ENCODE data around the gene MFRP.

Gene MFRP

DNA sequence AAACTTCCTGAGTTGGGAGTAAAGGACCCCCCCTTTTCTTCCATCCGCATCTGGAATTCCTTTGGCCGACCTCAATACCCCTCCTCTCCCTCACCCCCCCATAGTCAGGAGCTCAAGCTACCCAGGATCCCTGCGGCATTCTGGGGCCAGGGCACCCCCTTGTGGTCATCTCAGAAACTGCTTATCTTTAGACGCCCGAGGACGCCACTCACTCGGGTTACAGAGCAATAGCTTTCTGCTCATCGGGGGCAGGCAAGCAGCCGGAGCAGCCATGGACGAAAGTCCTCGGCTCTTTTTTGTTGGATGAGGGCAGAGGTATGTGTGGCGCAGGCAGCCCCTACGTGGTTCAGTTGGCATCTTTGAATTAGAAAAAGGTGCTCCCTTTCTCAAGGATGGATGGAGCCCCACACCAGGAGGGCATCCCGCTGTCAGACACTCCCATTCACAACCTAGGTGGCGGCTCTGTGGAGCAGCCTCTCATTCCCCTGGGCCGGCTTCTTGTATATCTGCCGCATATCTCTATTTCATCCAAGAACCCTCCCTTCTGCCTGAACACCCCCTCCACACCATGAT lies 8.1 kb downstream of the MFRP start:
- no peak for DNase-seq (ENCODE audit: low read depth)

DNA sequence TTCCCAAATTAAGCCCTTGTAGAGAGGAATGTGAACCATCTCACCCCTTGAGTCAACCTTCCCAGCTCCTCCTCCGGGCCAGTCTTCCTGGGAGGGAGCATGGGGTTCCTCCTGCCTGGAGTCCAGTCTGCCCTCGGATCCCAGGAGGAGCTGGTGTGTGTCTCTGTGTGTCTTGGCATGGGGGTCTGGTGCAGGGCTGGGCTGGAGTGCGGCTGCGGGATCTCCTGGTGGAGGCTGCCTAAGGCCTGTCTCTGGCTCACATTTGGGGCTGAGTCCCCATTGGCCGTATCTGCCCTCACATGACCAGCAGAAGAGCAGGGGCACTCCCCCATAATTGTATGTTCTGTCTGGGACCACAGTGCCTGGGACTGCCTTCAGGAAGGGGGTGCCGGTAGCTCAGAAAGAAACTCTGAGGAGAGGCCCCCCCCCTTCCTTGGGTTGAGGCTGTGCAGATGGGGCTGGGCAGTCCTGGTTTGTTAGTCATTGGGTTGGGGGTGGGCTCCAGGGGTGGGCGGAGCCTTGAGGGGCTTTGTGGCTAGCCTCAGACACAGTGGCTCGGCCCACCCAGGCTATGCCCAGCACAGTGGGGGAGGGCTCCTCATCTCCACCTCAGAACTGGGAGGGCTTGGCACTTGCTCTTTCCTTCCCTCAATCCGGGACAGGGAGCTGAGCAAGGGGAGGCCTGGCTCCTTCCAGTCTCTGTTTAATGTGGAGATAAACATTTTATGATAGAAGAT lies 8.8 kb downstream of the MFRP start:
- DNase-seq (ENCODE audit: low read depth) = no peak

- no peak for DNase-seq (ENCODE audit: low read depth)
Measured at GRCh38 chr11:119336744-119337469, 9.6 kb downstream of the MFRP start.

- no peak for DNase-seq (ENCODE audit: low read depth)
Measured at GRCh38 chr11:119335655-119336543, 10.6 kb downstream of the MFRP start.

GRCh38 chr11:119335091-119335654 lies 11.3 kb downstream of the MFRP start:
- DNase-seq (ENCODE audit: low read depth) = no peak

- peak; percentile 88 for DNase-seq (ENCODE audit: low read depth)
Measured at GRCh38 chr11:119334174-119334930, 12.2 kb downstream of the MFRP start, which contains the start of gene RNF26. RNF26 (plus strand) TSS chr11:119334527; CDS start chr11:119335123, 596 bp downstream.

DNA sequence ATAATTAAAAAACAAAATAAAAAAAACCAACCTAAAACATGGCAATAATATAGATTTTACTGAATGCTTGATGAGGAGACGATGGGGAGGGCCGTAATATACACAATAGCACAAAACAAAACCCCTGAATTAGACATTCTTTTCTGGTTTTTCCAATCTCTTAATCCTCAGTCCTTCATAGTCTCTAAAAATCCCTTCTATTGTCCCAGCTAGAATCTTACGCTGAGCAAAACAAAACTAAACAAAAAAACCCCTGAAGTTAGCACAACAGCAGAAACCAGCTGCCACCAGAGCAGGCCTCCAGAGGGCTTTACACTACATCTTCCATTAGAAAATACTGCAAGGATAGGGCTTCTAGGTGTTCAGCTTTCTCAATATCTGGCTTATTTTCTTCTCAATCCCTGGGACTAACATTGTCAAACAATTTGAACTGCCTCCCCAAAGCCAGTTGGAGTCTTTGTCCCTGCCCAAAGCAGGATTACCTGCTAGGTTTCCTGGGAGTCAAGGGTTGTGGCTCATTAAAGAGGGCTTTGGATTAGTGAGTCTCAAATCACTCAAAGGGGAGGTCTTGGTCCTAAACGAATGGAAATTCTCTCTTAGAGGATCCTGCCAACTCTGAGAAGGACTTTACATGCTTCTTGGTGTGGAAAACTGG lies 14.3 kb downstream of the MFRP start:
- DNase-seq (ENCODE audit: low read depth) = no peak

DNA sequence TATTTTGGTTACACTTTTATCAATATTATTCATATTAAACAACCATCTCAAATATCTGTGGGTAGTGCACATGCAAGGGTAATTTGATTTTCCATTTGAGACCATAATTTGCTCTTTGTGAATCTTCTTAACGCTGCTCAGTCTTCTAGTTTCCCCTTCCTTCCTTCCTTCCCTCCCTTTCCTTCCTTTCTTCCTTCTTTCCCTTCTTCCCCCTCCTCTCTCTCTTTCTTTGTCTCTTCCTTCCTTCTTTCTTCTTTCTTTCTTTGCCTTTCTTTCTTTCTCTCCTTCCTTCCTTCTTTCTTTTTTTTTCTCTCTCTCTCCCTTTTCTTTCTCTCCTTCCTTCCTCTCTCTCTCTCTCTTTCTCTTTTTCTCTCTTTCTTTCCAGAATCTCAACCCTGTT lies 16.3 kb downstream of the MFRP start:
- no peak for DNase-seq (ENCODE audit: low read depth)

DNA sequence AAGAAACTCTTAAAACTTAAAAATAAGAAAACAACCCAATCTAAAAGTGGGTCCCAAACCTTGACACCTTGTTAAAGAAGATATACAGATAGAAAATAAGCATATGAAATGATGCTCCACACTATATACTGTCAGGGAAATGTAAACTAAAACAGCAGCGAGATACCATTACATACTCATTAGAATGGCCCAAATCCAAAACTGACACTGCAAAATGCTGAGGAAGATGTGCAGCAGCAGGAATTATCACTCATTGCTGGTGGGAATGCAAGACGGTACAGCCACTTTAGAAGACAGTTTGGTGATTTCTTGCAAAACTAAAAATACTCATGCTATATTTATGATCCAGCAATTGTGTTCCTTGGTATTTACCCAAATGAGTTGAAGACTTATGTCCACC lies 17.2 kb downstream of the MFRP start:
- DNase-seq (ENCODE audit: low read depth) = no peak

GRCh38 chr11:119324189-119324588 lies 22.3 kb downstream of the MFRP start:
- DNase-seq (ENCODE audit: low read depth) = no peak

DNA sequence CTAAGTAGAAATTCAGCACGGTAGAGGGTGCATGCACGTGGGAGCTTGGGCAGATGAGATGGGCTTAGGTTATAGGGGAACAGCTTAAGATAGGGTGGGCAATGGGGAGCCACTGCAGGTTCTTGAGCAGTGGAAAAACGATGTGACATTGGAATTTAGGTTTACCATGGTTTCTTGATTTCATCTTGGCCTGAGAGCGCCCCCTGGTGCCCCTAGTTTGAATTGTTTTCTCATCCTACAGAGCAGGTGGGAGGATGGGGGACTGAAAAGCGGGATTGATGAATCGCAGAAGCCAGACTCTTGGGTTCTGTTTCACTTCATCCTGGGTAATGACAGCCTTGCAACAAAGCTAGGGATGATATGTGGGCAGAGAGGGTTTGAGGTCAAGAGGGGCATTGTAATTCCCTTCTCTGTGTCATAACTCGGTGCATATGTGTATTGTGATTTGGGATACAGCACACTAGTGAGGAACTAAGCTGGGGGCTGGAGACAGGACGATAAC lies 22.9 kb downstream of the MFRP start:
- DNase-seq (ENCODE audit: low read depth) = no peak

- no peak for DNase-seq (ENCODE audit: low read depth)
Measured at GRCh38 chr11:119322921-119323531, 23.5 kb downstream of the MFRP start.

DNA sequence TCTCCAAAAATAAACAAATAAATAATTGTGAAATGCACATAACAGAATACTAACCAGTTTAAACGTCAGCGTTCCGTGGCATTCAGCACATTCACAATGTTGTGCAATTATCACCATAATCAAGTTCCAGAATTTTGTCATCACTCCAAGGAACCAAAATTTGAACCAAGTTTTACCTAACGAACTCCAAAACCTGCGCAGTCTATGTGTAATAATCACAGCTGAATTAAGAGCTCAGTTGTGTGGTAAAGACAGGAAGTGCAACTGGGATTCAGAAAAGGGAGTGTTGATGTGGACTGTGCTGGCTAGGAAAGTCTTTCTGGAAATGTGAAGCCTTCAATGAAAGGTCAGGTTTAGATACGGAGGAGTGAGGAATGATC lies 24.2 kb downstream of the MFRP start:
- no peak for DNase-seq (ENCODE audit: low read depth)

DNA sequence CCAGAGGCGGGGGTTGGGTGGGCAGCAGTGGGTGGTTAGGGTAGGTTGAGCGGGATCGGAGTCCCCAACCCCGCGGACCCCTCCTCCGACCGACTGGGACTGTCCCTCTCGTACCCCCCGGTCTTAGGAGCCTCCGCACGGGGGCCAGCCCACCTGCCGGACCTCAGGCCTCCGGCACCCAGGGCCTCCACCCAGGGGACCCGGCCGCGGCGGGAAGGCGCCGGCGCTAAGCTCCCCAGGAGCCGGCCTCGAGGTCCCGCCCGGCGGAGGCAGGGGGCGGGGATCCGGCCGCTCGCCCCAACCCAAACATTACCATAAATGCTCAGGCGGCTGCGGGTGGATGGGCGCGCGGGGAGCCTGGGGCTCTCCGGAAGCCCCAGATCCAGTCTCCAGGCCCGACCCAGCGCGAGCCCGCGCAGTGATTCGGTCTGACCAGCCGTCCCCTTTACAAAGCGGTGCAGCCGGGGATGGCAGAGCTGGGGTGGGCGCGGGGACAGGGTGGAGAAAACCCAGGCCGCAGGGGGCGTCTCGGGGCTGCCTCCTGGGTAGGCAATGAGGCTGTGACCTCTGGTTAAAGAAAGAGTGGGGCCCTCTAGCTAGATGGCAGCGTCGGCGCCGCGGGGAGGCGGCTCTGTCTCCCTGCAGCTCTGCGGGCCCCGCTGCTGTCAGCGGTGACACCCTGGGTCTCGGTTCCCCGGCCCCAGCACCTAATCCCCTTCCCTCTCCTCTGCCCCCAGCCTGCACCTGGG lies 25.6 kb downstream of the MFRP start:
- no peak for DNase-seq (ENCODE audit: low read depth)

- DNase-seq (ENCODE audit: low read depth) = no peak
Measured at GRCh38 chr11:119320240-119320775, 26.2 kb downstream of the MFRP start.

DNA sequence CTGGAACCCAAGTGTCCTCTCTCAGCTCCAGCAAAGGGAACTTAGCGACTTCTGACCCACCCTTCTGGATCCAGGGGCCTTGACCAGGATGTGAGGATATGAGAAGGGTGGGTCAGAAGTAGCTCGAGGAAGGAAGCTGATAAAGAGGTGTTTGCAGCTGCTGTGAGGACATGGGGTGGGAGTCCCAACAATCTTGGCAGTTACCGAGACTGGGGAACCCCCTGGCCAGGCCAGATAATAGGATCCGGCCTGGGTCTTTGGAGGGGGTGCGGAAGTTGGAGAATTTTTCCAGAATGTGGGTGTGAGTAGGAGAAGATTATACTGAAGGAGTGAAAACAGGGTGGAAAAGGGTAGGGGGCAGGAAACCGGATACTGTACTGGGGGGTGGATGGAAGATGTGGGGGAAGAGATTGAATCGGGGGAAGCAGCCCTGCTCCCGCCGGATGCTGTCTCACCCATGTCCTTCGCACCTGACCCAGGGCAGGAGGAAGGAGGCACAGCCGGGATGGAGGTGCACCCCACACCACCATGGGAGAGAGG lies 26.7 kb downstream of the MFRP start:
- no peak for DNase-seq (ENCODE audit: low read depth)

DNA sequence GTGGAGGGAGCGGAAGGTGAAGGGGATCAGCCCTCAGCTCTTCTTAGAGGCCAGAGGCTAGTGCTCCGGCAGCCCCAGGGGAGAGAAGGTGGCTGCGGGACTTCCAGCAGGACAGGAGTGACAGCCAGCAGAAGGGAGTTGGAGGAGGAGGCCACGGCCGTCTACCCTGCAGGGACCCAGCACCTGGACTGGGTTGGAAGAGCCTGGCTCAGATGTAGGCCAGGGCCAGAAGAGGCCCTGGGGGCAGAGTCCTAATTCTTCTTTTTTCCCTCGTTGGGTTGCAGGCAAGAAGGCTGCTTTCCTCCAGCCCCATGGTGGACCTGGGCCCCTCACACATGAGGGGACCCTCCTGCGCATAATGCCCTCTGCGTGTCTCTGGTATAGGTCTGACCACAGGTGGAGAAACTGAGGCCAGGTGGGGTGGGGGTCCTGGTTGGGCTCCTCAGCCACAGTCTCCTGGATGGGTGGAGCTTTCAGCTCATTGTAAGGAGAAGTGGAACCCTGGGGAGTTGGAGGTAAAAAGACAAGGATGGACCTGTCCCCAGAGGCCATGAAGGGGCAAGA lies 27.3 kb downstream of the MFRP start:
- DNase-seq (ENCODE audit: low read depth) = no peak
